B cell (primary cell): Measurements from ENCODE around the gene PRKCB. TPM values are rescaled to one million over a fixed set of nuclear protein-coding genes. Genes with fewer than 3 reads are reported as not detected.

Experiments used
- ATAC-seq: fragments of 200-7000 bp; cut with Tn5 transposase; one replicate; pipeline ENCODE4 v1.10.0; 2021; ENCODE audit warnings: low read depth, mild to moderate bottlenecking, moderate number of reproducible peaks, moderate library complexity
- CTCF ChIA-PET: fragments of 350-600 bp; sonication (Branson Sonifier 250); formaldehyde crosslinking; loops from one replicate; lab custom pipeline; 2021; ENCODE audit warnings: antibody characterized with exemption, inconsistent platforms; lab: Charles Lee
- POLR2A ChIA-PET: fragments of 350-600 bp; sonication (Branson Sonifier 250); formaldehyde crosslinking; loops from one replicate; lab custom pipeline; 2021; ENCODE audit warnings: antibody characterized with exemption; lab: Charles Lee
- DNase-seq: peaks from one replicate; pipeline ENCODE4 v3.0.0; 2013
- H2AFZ ChIP-seq: 2 replicates; pipeline ENCODE4 v1.6.1; 2012; ENCODE audit warnings: mild to moderate bottlenecking, low read depth, low read length; ENCODE audit not compliant: insufficient read depth, poor library complexity, severe bottlenecking
- H3K27ac ChIP-seq, 2 donors: 1 replicate in 1 of 2; 2 replicates in 1 of 2; pipeline ENCODE4 v1.5.1; 2012 to 2013; ENCODE audit warnings: low read length in 2 of 2, mild to moderate bottlenecking in 2 of 2, moderate library complexity in 1 of 2
- H3K27me3 ChIP-seq, 4 experiments: fragments of 200-600 bp in 1 of 4; sonication (generic) in 1 of 4; replicated peaks in 1 of 4; 1 replicate in 2 of 4; 2 replicates in 2 of 4; pipeline versions ENCODE4 v1.6.1 to v1.7.0; 2013 to 2016; ENCODE audit warnings: low read length in 3 of 4, mild to moderate bottlenecking in 2 of 4, mixed read lengths in 1 of 4, moderate library complexity in 1 of 4; ENCODE audit not compliant: insufficient read depth in 4 of 4, control insufficient read depth in 3 of 4; ENCODE audit errors: control extremely low read depth in 1 of 4
- H3K36me3 ChIP-seq, 2 experiments: replicated peaks in 1 of 2; 1 replicate in 1 of 2; 2 replicates in 1 of 2; pipeline versions ENCODE4 v1.6.1 to v1.7.1; 2013; ENCODE audit warnings: low read length in 1 of 2; ENCODE audit not compliant: insufficient read depth in 2 of 2, control insufficient read depth in 1 of 2; ENCODE audit errors: control extremely low read depth in 1 of 2, extremely low read depth in 1 of 2
- H3K4me1 ChIP-seq, 2 donors: fragments of 200-600 bp in 1 of 2; sonication (generic) in 1 of 2; 1 replicate in 1 of 2; 2 replicates in 1 of 2; pipeline versions ENCODE4 v1.5.1 to v1.6.1; 2013 to 2017; ENCODE audit warnings: low read length in 2 of 2; ENCODE audit not compliant: control insufficient read depth in 2 of 2, insufficient read depth in 2 of 2
- H3K4me2 ChIP-seq: replicated peaks from 2 replicates; pipeline ENCODE3; 2012; ENCODE audit warnings: mild to moderate bottlenecking, low read depth, low read length; ENCODE audit not compliant: poor library complexity, severe bottlenecking
- H3K4me3 ChIP-seq, 5 experiments: fragments of 200-600 bp in 1 of 5; sonication (generic) in 1 of 5; 1 replicate in 3 of 5; 2 replicates in 2 of 5; pipeline versions ENCODE4 v1.5.1 to v1.7.0; 2011 to 2016; ENCODE audit warnings: low read length in 4 of 5, mild to moderate bottlenecking in 4 of 5, low read depth in 2 of 5, control low read depth in 1 of 5, moderate library complexity in 1 of 5; ENCODE audit not compliant: insufficient read depth in 1 of 5; ENCODE audit errors: control extremely low read depth in 1 of 5, extremely low read depth in 1 of 5
- H3K79me2 ChIP-seq: fragments of 200-600 bp; sonication (generic); one replicate; pipeline ENCODE4 v1.6.0; 2016; ENCODE audit warnings: low read length; ENCODE audit not compliant: control insufficient read depth, insufficient read depth
- H3K9ac ChIP-seq: fragments of 200-600 bp; sonication (generic); 2 replicates; pipeline ENCODE4 v1.6.1; 2017; ENCODE audit warnings: mild to moderate bottlenecking, low read length, moderate library complexity
- H3K9me3 ChIP-seq, 3 donors: one replicate each; pipeline versions ENCODE4 v1.6.1 to v1.7.1; 2013; ENCODE audit warnings: low read length in 2 of 3; ENCODE audit not compliant: control insufficient read depth in 2 of 3, insufficient read depth in 1 of 3; ENCODE audit errors: control extremely low read depth in 1 of 3
- H4K20me1 ChIP-seq: 2 replicates; pipeline ENCODE4 v1.6.0; 2012; ENCODE audit warnings: mild to moderate bottlenecking, low read length; ENCODE audit not compliant: insufficient read depth, control insufficient read depth, poor library complexity, severe bottlenecking
- H3K27ac Mint-ChIP-seq: one replicate; pipeline ENCODE4 v1.8.0; 2021; ENCODE audit warnings: mixed read lengths
- H3K27me3 Mint-ChIP-seq: one replicate; pipeline ENCODE4 v1.8.0; 2021; ENCODE audit warnings: mixed read lengths
- H3K4me1 Mint-ChIP-seq: one replicate; pipeline ENCODE4 v1.8.0; 2021; ENCODE audit warnings: mixed read lengths
- H3K4me3 Mint-ChIP-seq: one replicate; pipeline ENCODE4 v1.8.0; 2021; ENCODE audit warnings: mixed read lengths
- H3K9me3 Mint-ChIP-seq: one replicate; pipeline ENCODE4 v1.8.0; 2022; ENCODE audit warnings: mixed read lengths; ENCODE audit not compliant: insufficient read depth
- EZH2 ChIP-seq: IDR thresholded peaks from 2 replicates; pipeline ENCODE4 v1.6.1; 2012; ENCODE audit warnings: borderline replicate concordance, low read depth, mild to moderate bottlenecking, moderate library complexity, low read length; ENCODE audit not compliant: insufficient read depth, poor library complexity, severe bottlenecking
- WGBS: methylation state at CpG from one replicate; pipeline ENCODE4 v1.1.5; 2013; ENCODE audit warnings: missing lambda C conversion rate; ENCODE audit not compliant: insufficient coverage; 5-methylcytosine and 5-hydroxymethylcytosine counted together
- intact Hi-C: fragments of 100-400 bp; cut with micrococcal nuclease; formaldehyde crosslinking; loops from one replicate; pipeline ENCODE4 v1.10.0; 2022
- polyA plus RNA-seq: library from polyadenylated mRNA; depleted of rRNA; stranded (reverse); fragments of >200 nt; gene quantifications from 2 replicates; pipeline ENCODE4 v1.2.3, GENCODE V29; 2012
- total RNA-seq, 2 donors: library from RNA; stranded (reverse); fragments of 120-200 nt in 1 of 2; gene quantifications; 1 replicate in 1 of 2; 2 replicates in 1 of 2; pipeline versions ENCODE4 v1.2.3 to v1.2.4, GENCODE V29; 2013 to 2022
- TF ChIP-seq, protein P1 (sequence below): fragments of 200-600 bp; IDR thresholded peaks from one replicate; pipeline ENCODE4 v1.8.0; 2022; ENCODE audit warnings: antibody characterized with exemption, mild to moderate bottlenecking

PRKCB gene
- total and polyA plus RNA-seq, 2 donors (not counting 1 experiment from before 2014, with no cell fraction given) = 106 to 373 TPM

DNA sequence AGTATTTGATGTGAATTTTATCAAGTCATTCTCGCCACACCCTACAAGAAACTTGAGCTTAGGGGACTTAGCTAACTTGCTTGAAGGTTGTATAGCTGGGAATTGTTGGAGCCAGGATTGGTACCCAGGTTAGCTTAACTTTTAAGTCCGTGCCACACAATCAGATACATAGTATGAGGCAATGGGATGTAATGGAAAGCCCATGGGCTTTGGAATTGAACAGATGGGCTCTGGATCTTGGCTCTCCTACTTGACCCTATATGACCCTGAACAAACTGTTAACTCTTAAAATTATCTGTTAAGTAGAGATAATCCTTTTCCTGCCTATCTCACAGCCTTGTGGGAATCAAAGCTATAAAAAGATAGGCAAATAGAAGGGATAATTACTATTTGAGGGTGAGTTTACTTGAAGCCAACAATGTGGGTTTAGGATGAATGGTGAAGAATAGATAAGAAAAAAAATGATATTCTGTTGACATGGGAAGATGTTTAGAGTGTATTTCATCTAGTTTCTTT, 368.4 kb downstream of the PRKCB start:
- H3K27me3 Mint-ChIP-seq = no peaks in the 10 kb centered on the region
- no peak overlapping the region for H3K27ac Mint-ChIP-seq
- peaks cover 17% of the 10 kb centered on the region for H3K4me1 Mint-ChIP-seq

DNA sequence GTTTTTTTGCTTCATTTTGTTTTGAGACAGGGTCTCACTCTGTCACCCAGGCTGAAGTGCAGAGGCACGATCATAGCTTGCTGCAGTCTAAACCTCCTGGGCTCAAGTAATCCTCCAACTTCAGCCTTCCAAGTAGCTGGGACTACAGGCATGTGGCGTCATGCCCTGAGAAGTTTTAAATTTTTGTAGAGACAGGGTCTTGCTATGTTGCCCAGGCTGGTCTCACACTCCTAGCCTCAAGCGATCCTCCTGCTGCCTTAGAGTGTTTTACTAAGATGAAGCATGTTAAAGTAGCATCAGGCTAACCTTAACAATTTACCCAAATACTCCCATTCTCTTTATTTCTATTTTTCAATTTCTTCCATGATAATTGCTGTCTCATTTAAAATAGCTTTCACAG, 371.1 kb downstream of the PRKCB start:
- H2AFZ ChIP-seq = no peak overlapping the region
- Mint-ChIP-seq H3K27ac (no peak overlapping the region), H3K4me1 (peaks cover 17% of the 10 kb centered on the region), H3K4me3 (no peak overlapping the region), H3K27me3 (no peaks in the 10 kb centered on the region), H3K9me3 (no peaks in the 10 kb centered on the region)
- H3K79me2 ChIP-seq = no peaks in the 10 kb centered on the region
- H3K36me3 ChIP-seq = peaks cover 3 to 88% of the 10 kb centered on the region in 2 experiments
- intact Hi-C loops = no loop called here
- WGBS = 100% methylated on average over 1 of the region's 3 CpGs
- no peak for ATAC-seq
- no peak for TF ChIP-seq EZH2
- TF ChIP-seq, protein P1, sequence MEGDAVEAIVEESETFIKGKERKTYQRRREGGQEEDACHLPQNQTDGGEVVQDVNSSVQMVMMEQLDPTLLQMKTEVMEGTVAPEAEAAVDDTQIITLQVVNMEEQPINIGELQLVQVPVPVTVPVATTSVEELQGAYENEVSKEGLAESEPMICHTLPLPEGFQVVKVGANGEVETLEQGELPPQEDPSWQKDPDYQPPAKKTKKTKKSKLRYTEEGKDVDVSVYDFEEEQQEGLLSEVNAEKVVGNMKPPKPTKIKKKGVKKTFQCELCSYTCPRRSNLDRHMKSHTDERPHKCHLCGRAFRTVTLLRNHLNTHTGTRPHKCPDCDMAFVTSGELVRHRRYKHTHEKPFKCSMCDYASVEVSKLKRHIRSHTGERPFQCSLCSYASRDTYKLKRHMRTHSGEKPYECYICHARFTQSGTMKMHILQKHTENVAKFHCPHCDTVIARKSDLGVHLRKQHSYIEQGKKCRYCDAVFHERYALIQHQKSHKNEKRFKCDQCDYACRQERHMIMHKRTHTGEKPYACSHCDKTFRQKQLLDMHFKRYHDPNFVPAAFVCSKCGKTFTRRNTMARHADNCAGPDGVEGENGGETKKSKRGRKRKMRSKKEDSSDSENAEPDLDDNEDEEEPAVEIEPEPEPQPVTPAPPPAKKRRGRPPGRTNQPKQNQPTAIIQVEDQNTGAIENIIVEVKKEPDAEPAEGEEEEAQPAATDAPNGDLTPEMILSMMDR = no peak
- CTCF ChIA-PET = no interaction called here
- DNase-seq = no peak
- H4K20me1 ChIP-seq = peaks cover 40% of the 10 kb centered on the region
- H3K27ac ChIP-seq = no peak overlapping the region
- no peak overlapping the region for H3K4me3 ChIP-seq
- no peaks in the 10 kb centered on the region for H3K27me3 ChIP-seq
- POLR2A ChIA-PET = no interaction called here
- H3K9ac ChIP-seq = no peak overlapping the region
- H3K9me3 ChIP-seq = no peaks in the 10 kb centered on the region
- no peak overlapping the region for H3K4me2 ChIP-seq
- peaks cover 0 to 14% of the 10 kb centered on the region in 2 donors for H3K4me1 ChIP-seq

More for the DNA sequence above, 368.4 kb downstream of the PRKCB start:
- no peak for ATAC-seq
- H3K9me3 ChIP-seq = no peaks in the 10 kb centered on the region
- no peaks in the 10 kb centered on the region for H3K9me3 Mint-ChIP-seq
- no peak overlapping the region for H2AFZ ChIP-seq
- no peak overlapping the region for H3K4me2 ChIP-seq
- intact Hi-C loops = no loop called here
- peaks cover 55% of the 10 kb centered on the region for H4K20me1 ChIP-seq
- H3K4me1 ChIP-seq = peaks cover 0 to 14% of the 10 kb centered on the region in 2 donors
- H3K27ac ChIP-seq = peak overlapping the region in 1 of 2 donors; percentile 21
- WGBS = no CpG with 5 or more reads among the region's 2 CpGs
- ChIA-PET CTCF (interaction anchor here (1.8 kb wide), 1 partner anchor 134 kb away, joined by 10 read pairs; no protein-coding TSS in a partner anchor), POLR2A (no interaction called here)
- no peak overlapping the region for H3K9ac ChIP-seq
- no peaks in the 10 kb centered on the region for H3K27me3 ChIP-seq
- DNase-seq = no peak
- no peak for TF ChIP-seq EZH2
- TF ChIP-seq, protein P1 = no peak
- H3K79me2 ChIP-seq = peaks cover 6% of the 10 kb centered on the region
- peaks cover 5 to 92% of the 10 kb centered on the region in 2 experiments for H3K36me3 ChIP-seq
- no peak overlapping the region for H3K4me3 Mint-ChIP-seq
- H3K4me3 ChIP-seq = no peak overlapping the region
